ENCODE results near the gene CMTM8.

The CMTM8 gene

DNA sequence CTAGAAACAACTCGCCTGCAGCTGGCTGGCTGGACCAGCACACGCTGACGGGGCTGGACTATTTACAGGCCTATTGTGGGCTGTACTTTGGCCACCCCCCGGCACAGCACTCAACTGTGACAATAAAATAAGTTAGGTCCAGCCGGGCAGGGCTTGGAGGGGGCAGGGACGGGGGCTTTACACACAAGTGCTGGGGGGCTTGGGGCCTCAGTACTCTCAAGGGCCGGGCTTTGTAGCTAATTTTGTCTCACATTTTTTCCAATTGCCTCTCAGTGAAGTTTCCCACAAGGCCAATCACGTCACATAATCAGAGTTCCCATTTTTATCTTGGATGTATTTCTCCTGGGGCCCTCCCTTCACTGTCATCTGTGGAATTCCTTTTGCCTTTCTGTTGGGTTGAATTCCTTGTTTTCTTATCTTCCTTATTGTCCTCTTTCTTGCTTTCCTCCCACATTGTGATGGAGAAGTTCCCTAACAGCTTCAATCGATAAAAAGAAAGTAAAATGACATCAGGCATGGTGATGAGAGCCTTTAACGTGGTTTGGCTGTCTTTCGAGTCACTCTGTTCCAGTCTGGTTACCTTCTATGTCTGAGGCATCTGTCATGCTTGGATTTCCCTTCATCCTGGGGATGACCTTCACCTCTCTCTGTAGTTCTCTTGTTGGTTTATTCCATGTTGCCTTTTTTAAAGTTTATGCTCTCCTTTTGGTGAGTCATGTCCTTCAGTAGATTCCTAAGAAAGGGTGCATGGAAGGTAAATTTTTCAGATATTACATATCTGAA, 109.1 kb downstream of the CMTM8 start:
- no peak for DNase-seq

DNA sequence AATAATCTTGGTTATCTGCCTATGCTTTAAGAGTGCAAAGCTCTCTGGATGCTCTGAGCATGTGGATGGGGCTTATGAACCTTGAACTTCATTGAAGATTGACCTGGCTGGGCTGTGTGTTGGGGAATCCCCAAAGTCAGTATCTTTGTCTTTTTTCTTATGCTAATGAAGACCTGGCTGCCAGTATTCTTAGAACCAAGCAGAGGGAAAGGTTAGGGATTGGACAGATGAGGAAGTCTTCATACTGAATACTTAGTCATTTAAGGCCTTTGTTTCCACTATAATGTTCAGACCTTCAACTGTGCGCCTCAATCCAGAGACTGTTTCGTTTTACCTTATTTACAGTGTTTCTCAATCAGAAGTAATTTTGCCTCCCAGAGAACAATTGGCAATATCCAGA, 110.7 kb downstream of the CMTM8 start:
- no peak for DNase-seq

DNA sequence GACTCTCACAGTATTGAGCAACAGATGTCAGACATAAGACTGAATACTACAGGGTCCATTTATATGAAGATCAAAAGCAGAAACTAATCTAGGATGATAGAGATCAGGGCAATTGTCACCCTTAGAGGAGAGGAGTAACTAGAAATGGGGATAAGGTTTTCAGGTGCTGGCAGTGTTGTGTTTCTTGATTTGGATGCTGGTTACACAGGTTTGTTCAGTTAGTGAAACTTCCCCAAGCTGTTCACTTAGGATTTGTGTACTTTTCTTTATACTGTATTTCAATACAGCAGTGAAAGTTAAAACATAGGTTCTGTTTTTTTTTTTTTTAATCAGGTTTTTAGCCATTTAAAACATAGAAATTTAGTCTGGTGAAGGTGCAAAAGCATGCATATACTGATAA, 114.1 kb downstream of the CMTM8 start:
- no peak for DNase-seq

DNA sequence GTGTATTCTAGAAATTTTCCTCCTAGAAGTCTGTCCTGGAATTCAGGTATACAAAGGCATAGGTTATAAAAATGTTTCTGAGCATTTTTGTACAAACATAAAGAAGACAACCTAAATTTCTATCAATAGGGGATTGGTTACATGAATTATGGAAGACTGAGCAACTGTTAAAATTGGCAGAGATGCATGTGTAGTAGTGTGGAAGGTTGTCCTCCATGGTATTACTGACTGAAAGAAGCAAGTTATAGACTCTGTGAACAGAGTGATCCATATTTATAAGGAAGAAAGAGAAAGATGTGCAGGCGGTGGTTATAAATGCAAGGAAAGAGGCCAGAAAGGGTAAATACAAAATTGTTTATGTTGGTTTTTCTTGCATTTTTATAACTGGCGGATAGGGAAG, 114.9 kb downstream of the CMTM8 start:
- DNase-seq = no peak

DNA sequence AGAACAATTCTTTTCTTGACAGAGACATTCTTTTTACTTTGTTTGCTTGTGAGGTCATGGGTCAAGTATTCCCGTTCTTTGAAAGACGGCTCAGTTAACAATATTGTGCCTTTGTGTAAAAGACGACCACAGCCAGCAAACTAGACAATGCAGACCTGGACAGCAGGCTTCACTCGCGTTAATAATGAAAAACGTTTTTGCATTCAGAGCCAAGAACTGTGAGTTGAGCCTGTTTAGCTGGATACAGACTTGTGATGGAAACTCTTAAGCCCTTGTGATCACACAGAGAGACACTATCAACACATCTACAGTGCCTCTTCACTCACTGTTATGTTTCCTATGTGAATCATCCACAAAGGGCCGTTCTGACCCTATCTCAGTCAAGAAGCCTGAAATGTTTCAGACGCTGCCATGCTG, 115.9 kb downstream of the CMTM8 start:
- DNase-seq = no peak

DNA sequence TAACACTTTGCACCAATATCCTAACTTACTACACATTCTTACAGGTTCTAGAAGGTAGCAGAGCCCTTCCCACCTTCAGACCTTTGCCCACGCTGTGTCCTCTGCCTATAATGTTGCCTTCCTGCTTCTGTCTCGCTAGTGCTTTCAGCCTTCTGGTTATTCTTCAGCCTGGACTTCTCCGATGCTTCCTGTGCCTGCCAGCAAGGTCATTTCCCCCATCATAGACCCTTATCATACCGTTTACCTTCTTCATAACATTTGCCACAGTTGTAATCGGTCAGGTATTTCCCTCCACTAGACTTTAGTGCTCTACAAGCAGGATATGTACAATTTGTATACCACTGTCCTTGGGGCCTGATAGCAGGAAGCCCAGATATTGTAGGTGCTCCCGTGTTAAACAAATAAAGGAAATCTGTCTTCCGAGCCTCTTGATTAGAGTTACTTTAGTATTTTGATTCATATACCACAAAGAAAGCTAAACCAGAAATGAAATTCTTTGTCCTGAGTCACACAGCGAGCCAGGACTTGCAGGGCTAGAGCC, 117.3 kb downstream of the CMTM8 start:
- DNase-seq = no peak

DNA sequence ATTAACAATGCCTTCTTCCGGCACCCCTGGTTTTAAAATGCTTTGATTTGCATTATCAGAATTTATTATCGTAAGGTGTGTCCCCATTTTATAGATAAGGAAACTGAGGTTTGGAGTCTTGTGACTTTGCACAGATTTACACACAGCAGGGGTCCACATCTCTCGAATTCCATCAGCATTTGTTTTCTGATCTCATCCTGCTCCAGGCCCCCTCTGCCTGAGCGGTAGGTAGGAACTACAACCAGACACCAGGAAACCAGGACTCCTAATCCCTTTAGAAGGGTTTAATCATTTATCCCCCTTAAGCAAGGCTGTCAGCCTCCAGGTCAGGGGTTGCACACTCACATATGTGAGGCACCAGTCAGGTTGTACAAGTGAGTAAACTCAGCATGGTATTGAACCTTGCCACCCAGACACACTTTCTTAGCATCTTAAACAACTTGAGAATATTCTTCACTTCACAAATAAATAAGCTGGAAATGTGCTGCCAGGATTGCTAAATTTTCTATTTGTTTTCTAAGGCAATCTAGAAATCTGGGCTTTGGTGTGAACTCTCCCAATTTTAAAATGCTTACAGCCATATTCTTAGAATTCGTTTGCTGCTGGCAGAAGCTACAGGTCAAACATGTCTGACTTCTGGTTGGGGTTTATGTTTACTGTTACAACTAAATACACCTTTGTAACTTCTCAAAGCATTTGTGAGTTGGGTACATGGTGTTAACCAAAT, 121.4 kb downstream of the CMTM8 start:
- DNase-seq = no peak

DNA sequence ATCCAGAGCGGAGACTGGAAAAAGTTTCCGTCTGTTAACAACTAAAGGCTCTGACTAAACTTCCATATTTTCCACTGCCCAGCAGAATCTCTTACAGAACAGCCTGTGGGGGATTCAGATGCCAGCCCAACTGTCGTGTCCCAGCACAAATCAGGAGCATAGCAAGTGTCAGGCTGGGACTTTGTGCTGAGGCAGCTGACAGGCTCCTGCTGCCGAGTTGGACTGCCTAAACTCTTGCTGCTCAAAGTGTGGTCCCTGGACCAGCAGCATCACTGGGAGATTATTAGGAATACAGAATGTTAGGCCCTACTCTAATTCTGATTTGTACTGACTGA, 122.0 kb downstream of the CMTM8 start:
- no peak for DNase-seq

DNA sequence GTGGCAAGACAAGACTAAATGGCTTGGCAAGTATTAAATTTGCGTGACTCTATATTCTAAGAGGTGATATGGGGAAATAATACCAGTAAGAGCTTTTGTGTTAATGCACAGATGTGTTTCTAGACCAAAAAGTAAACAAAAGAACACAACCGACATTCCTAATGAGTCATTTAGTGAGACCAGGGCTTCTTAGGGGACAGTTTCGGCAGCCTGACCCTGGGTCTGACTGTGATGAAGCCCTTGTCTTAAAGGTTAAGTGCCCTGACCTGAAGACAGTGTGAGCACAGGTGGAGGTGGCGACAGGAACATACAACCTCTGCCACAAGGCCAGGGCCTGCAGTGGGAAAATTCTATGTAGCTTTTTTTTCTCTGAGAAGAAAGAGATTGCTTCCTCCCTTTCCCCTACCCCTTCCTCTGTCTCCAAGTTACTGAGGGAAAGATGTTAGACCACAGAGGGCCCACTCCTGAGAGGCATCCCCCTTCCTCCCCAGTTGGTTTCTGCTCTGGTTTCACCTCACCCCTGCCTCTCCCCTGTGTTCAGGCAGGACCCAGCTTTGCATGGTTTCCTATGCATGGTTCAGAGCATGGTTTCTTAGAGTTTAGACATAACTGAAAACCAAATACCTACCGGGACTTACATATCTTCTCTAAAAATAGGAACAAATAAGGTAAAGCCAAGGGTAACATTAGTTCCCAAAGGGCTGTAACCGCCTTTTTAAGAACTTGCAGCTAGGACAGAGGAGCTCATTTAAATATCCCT, 128.3 kb downstream of the CMTM8 start:
- no peak for DNase-seq

DNA sequence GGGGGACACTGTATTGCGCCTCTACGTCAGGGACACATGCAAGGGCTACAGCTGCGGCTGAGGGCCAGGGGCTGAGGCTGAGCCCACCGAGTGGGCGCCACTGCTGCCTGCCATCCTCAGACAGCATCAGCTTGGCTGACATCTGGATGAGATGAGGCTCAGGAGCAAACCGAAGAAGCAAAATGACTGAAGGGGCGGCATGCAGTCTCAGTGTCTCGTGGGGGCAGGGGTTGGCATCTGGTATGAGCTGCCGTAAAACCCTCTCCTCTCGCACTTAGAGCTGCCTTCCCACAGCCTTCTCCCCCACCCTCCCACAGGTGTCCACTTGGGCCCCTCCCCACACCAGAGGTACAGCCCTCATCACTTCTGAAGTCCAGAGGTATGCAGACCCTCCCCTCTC, 129.0 kb downstream of the CMTM8 start:
- no peak for DNase-seq

DNA sequence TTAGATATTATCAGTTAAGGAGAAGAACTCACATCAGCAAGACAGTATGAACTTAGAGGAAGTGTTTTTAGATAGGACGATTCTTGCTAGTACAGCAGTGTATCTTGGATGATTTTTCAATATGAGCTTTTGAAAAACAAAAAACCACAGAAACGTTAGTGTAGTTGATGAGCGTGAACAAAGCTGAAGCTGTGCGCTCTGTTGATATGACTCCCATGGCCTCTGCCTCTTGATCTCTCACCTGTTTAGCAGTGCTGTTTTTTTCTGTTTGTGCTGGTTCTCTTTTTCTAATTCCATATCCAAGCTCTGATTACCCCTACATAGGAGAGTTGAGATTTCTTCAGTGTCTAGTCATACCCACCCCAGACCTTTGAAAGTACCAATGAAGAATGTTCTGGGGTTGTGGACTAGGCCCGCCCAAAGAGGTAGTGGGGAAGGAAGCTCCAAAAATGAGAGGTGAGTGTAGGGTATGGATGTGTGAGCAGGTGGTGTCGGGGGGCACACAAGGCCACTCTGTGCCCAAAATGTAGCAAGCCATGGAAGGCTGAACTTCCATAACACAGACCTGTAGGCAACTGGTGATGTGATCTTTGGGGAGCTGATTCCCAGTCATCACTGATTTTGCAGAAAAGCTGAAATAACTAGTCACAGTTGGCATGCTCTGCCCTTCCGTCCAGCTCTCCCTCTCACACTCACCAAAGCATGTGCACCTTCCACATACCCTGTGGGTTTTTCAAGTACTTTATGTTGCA, 133.2 kb downstream of the CMTM8 start:
- no peak for DNase-seq

DNA sequence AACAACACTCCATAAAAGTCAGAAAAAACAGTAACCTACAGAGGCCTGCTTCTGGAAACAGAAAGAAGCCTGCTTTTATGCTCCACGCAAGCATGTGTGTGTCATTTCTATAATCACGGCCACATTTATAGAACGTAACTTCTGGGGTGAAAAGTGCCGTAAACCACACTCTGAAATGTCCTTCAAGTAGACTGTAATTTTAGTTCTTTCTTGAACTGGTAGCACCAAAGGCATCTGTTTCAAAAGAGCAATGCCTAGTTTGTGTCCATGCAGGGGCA, 133.7 kb downstream of the CMTM8 start:
- no peak for DNase-seq

DNA sequence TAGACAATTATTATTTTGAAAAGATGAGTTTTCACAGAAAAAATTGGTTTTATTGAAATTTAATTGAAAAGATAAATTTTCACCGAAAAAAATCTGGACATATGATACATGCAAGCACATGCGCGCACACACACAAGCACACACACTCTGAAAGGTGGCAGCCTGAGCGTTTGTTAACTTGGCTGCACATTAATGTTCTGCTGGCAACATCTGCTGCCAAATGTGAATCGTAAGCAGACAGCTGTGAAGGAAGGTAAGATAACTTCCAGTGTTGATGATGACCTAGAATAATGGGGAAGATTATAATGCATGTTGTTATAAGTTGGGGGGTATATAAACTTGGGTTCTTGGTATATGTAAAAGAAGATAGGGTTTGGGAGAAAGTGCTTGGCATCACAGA, 134.8 kb downstream of the CMTM8 start:
- peak; percentile 7 for DNase-seq

DNA sequence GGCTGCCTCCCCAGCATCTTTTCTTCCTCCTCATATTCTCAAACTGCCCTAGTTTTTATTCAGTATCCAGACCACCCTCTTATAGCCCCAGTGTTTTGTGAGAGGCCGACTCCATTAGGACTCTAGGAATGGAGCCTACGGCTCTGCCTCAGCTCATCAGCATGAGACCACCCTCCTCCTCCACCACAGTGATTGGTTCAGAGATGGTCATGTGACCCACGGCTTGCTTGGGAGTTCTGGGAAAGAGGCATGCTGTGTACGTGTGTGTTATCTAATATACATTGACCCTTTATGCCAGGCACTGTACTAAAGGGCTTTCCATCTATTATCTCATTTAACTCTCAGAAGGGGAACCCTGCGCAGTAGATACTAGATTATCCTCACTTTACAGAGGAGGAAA, 135.4 kb downstream of the CMTM8 start:
- no peak for DNase-seq

DNA sequence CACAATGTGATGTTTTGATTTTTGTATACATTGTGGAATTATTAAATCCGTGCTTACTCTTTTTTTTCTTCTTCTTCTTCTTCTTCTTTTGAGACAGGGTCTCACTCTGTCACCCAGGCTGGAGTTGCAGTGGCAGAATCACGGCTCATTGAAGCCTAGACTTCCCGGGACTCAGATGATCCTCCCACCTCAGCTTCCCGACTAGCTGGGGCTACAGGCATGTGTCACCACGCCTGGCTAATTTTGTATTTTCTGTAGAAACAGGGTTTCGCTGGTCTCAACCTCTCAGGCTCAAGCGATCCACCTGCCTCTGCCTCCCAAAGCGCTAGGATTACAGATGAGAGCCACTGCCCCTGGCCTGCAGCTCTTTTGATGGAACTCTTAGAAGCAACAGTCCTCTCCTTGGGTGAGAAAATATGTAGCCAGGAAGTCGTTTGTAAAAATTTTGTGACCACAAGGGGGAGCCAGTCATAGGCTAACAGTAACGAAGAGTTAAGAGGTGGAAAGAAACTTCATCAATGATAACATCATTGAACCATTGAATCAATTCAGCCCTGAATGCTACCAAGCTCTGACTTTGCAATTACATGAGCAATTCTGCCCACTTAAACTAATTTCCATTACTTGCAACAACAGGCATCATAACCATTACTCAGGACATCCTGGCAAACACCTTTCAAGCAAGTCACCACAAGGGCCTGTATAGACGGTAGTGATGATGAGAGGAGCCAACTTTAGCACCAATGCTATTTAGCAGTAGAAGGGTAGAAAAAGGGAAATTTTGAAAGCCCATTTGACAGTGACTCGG, 136.5 kb downstream of the CMTM8 start:
- peak; percentile 32 for DNase-seq

DNA sequence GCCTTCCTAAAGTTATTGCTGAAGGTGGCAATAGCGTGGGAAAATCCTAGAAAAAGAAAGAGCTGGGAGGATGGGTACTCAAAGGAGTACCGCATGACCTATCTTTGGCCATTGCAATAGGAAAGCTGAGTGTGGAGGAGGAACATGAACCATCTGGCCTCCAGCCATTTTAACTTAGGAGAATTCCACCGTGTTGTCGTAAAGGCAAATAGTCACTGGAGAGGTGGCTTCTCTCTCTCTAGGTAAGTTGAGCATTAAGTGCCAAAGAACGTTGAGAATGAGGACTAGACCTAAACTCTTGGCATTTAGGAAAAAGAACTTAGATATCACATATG, 137.1 kb downstream of the CMTM8 start:
- no peak for DNase-seq

DNA sequence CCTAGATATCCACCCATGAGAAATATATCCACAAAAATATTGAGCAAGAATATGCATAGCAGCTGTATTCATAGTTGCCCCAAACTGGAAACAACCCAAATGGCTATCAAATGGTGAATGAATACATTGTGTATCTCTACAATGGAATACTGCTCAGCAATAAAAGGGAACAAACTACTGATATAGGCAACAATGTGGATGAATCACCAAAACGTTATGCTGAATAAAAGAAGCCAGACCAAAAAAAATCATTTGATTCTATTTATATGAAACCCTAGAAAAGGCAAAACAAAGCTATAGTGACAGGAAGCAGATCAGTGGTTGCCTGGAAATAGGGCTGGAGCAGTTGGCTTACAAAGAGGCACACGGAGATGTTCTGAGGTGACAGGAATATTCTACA, 137.6 kb downstream of the CMTM8 start:
- DNase-seq = no peak

DNA sequence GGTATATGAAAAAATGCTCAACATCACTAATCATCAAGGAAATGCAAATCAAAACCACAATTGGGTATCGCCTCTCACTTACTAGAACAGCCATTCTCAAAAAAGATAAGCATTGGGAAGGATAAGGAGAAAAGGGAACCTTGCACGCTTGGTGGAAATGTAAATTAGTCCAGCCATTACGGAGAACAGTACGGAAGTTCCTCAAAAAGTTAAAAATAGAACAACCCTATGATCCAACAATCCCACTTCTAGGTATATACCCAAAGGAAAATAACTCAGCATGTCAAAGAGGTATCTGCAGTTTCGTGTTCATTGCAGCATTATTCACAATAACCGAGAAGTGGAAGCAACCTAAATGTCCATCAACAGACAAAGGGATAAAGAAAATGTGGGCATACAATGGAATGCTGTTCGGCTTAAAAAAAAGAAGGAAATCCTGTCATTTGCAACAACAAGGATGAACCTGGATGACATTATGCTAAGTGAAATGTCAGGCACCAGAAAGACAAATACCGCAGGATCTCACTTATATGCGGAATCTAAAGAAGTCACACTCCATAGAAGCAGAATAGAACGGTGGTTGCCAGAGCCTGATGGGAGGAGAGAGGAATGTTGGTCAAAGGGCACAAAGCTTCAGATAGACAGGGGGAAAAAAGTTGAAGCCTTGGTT, 141.5 kb downstream of the CMTM8 start:
- no peak for DNase-seq

DNA sequence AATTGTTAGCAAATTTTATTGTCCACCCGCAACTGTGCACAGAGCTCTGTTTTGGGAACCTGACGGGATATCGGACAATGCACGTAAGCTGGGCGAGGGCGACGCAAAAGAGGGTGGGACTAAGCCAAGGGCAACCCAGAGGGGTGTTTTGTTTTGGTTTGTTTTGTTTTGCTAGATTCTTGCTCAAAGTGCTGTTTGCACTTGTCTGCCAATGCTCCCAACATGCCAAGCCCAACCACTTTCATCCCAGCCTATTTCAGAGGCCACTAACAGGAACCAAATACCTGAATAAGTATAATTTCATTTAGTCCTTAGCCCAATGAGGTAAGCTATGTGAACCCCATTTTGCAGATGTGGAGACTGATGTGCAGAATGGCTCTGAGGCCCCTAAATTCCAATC, 143.4 kb downstream of the CMTM8 start:
- no peak for DNase-seq

DNA sequence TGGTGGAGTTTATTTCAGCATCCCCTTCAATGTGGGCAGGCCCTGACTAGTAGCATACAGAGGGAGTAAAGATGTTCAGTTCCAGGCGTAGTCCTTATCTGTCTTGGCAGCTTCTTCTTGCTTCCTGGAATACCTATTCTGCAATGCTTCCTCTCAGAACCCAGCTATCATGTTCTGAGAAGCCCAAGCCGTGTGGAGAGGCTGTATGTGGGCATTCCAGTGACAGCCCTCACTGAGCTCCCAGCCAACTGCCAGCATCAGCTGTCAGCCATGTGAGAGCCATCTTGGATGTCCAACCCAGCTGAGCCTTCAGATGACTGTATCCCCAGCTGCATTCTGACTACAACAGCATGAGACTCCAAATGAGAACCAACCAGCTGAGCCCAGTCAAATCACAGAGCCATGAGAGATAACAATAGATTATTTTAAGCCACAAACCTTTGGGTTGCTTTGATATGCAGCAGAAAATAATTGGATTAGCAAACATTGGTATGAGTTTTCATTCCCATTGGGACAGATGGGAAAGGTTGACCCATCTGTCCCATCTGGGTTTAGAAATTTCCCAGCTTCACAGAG, 144.7 kb downstream of the CMTM8 start:
- DNase-seq = no peak

DNA sequence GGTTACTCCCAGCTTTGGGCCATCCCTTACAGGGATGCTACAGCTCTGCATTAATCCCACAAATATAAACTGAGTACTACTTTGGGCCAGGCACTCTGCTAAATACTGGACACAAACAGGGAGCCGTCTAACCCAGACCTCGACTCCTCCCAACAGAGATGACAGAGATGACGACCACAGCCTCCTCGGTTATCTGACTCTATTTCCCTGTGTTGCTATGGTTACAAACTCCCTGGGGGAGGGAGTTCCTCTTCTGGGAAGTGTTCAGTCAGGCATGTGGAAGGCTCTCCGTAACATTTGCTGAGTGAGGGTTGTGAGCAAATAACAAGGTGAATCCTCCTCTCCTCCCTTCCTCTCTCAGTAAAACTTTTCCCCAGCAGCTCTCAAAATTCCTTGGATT, 146.5 kb downstream of the CMTM8 start:
- DNase-seq = peak; percentile 25

DNA sequence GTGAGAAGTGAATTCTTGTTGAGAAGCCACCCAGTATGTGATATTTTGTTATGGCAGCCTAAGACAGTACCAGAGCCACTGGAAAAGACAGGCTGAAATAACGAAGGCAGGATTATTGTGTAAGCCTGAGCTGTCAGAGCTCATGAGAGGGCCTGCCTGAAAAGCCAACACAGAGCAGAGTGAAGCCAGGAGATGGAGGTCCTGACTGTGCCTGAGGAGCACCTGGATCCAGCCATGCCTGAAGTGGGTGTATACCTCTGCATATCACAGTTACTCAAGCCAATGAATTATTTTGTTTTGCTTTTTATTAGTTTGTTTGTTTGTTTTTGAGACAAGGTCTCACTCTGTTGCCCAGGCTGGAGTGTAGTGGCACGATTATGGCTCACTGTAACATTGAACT, 149.0 kb downstream of the CMTM8 start:
- DNase-seq = no peak

Measured in NCI-H2029 (cell line).